ENCODE measurements around the gene TRAPPC11.

Gene TRAPPC11

GRCh38 chr4:183638436-183638835 lies 20.7 kb upstream of the TRAPPC11 start:
- no peak for DNase-seq

- no peak for DNase-seq
These were observed 19.8 kb upstream of the TRAPPC11 start for GRCh38 chr4:183639291-183639690.

GRCh38 chr4:183645326-183645725 lies 13.8 kb upstream of the TRAPPC11 start:
- DNase-seq, result no peak

DNA sequence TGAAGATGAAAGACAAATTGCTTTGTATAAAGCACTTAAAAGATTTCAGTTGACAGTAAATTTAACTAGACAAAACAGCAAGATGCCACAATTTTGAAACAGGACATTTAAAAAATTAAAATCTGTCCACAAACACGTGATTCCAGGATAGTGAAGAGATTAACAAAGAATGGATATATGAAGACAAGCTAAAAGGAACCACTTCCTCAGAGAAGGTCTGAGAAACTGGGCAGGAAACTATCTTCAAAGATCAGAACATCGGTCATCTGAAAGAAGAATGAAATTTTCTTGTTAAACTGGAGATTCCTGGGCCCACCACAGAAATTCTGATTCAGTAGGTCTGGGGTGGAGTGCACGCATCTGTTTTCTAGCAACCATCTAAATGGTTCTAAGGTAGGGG lies 1.5 kb upstream of the TRAPPC11 start:
- no peak for DNase-seq

GRCh38 chr4:183658362-183659028 lies 598 bp upstream of the TRAPPC11 start:
- DNase-seq, result peak; percentile 3 to 24

GRCh38 chr4:183659872-183660242 lies 764 bp downstream of the TRAPPC11 start:
- DNase-seq, result no peak

DNA sequence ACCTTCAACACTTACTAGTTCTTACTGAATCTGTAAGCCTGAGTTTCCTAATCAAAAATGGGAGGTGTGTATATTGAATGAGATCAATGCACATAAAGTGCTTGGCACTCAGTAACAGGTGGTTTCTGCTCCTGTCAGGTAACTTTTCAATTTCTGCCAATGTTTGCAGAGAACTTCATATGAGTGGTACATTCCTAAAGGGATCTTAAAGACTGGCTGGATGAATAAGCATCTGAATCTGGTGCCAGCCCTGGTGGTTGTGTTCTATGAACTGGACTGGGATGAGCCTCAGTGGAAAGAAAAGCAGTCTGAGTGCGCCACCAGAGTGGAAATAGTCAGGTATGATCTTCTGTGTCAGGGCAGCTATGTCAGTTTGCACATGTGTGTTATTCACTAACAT lies 7.0 kb downstream of the TRAPPC11 start:
- no peak for DNase-seq

- no peak for DNase-seq
These were observed 11.2 kb downstream of the TRAPPC11 start for GRCh38 chr4:183670251-183670650.

GRCh38 chr4:183670960-183671555 lies 12.0 kb downstream of the TRAPPC11 start:
- no peak for DNase-seq

GRCh38 chr4:183674153-183674552 lies 15.1 kb downstream of the TRAPPC11 start:
- DNase-seq, result no peak

GRCh38 chr4:183675625-183676024 lies 16.5 kb downstream of the TRAPPC11 start:
- no peak for DNase-seq

DNA sequence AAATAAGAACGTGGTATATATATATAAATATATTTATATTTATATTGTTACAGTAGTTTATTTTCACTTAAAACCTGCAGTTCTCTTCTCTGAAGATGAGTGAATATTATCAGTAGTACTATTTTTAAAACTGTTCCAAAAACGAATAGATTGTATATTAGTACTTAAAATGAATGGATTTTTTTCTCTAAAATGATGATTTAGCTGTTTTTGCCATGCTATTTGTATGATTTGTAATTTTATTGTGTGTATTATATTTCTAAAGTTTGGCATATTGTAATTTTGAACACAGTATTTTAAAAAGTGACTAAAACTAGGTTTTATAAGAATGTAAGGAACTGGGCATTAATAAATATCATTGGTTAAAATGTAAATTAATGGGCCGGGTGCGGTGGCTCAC lies 22.0 kb downstream of the TRAPPC11 start:
- no peak for DNase-seq

DNA sequence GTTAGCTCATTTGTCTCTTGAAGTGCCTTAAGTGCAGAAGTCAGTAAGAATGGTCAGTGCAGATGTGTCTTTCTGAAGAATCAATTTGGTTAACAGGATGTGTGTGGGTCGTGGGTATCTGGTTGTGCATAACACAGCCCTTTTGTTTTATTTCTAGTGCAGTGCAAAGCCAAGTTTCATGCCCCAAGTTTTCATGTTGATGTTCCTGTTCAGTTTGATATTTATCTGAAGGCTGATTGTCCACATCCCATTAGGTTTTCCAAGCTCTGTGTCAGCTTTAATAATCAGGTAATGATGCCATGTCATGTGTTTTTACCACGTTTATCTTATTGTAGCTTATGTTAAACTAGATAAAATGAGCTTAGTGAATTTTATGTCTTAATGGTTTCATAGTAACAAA lies 27.4 kb downstream of the TRAPPC11 start:
- DNase-seq, result no peak

DNA sequence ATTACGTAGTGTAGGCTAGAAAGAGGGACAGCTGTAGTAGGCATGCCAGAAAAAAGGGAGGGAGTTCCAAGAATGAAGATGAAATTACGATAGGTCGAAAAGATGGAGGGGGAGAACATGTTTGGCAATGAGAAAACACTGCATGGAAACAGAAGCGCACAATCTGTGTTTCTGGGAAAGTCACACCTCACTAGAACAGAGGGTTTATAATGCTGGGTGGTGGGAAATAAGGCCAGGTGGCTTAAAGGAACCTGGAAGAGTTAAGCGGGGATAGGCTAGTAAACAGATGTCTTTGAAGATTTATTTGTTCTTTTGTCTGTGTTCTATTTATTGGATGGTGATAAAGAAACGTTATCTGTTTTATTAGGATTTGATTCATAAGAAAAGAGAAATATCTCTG lies 29.1 kb downstream of the TRAPPC11 start:
- no peak for DNase-seq

DNA sequence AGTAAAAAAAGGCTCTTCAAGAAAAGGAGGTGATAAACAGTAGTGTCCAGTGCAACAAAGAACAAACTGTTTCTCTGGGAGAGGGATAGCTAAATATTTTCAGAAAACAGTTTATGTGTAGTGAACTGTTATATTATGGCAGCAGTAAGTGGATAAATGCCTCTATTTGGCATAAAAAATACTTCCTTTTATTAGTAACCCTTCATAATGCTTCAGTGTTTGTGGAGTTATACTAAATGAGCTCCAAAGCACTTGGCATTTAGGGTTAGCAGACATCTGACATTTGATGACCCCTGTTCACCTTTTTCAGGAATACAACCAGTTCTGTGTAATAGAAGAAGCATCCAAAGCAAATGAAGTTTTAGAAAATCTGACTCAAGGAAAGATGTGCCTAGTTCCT lies 31.9 kb downstream of the TRAPPC11 start:
- no peak for DNase-seq

GRCh38 chr4:183691897-183692296 lies 32.8 kb downstream of the TRAPPC11 start:
- DNase-seq, result no peak

DNA sequence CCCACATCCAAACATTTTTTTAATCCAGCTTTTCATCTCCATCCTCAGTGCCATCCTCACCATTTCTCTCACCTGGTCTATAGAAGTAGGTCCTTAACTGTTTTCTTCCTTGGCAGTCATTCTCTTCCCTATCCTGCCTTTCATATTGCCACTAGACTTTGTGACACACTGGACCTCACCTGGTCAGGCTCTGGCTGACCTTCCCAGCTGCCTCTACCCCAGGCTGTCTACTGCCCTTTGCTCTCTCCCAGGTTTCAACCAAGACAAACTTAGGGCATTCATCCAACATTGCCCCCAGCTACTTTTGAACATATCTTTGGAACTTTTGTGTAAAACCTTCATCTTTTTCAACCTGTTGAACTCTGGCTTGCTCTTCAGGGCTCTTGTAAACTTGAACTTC lies 39.8 kb downstream of the TRAPPC11 start:
- DNase-seq, result no peak

- DNase-seq, result no peak
These were observed 41.3 kb downstream of the TRAPPC11 start for GRCh38 chr4:183700407-183700806.

GRCh38 chr4:183702492-183702891 lies 43.4 kb downstream of the TRAPPC11 start:
- DNase-seq, result no peak

DNA sequence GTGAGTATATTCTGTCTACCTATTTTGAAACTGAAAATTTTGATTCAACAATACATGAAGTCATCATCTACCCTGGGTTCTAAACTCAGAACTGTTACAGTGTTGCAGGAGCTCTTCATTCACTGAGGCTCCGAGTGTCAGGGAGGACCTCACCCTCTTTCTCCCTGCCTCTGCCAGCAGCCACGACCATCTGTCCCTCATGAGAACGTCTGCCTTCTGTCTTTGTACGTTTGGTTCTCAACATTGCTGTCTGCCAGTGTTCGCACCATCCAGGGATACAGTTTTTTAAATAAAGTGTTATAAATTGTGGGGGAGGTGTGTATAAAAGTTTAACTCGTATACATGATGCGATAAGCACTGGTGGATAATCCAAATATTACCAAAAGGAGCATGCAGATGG lies 55.5 kb downstream of the TRAPPC11 start:
- DNase-seq, result no peak

- DNase-seq, result no peak
These were observed 57.2 kb downstream of the TRAPPC11 start for GRCh38 chr4:183716302-183716701.

DNA sequence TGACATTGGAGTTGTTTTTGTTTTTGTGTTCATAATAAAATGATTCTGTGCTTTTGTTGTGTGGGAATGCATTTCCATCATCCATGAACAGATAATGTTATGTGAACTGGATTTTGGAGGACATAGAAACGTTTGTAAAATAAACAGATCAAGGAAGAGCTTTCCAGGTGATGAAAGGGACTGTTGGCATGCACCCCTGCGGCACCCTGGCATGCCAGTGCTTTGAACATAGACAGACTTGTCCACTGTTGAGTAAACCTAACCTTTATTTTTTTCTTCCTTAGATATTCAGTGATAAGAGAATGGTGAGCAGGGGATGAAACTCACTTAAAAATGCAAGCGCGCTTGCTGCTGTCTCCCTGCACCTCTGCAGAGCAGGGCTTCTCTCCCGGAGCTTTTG lies 59.8 kb downstream of the TRAPPC11 start:
- DNase-seq, result no peak

GRCh38 chr4:183721207-183722081 lies 62.4 kb downstream of the TRAPPC11 start:
- DNase-seq, result peak; percentile 26 to 38

Measured in stimulated activated CD4-positive, alpha-beta T cell treated with anti-CD3 and anti-CD28 coated beads, Interleukin-4, amount 100 ng/mL, for 4 hours (primary cell).